Lung (tissue), 12 donors: ENCODE data around the gene TGFBR2. TPM values are rescaled to one million over a fixed set of nuclear protein-coding genes. Genes with fewer than 3 reads are reported as not detected.

Source experiments
- ATAC-seq: fragments of 200-7000 bp; cut with Tn5 transposase; one replicate; pipeline ENCODE4 v1.9.1; 2020; ENCODE audit warnings: moderate number of reproducible peaks; ENCODE audit not compliant: insufficient read depth, low FRiP score
- DNase-seq, 3 donors: peaks; one replicate each; pipeline ENCODE4 v3.0.0-alpha.2; 2013 to 2017
- H3K27ac ChIP-seq, 2 donors: one replicate each; pipeline ENCODE4 v1.5.1; 2013; ENCODE audit warnings: mild to moderate bottlenecking in 2 of 2, moderate library complexity in 2 of 2, control low read depth in 1 of 2, inconsistent platforms in 1 of 2, low read depth in 1 of 2, low read length in 1 of 2
- H3K27me3 ChIP-seq, 3 donors: one replicate each; pipeline ENCODE4 v1.5.1; 2013; ENCODE audit warnings: low read length in 2 of 3; ENCODE audit not compliant: control insufficient read depth in 3 of 3, insufficient read depth in 3 of 3
- H3K36me3 ChIP-seq, 4 donors: one replicate each; pipeline ENCODE4 v1.5.1; 2013; ENCODE audit warnings: low read length in 4 of 4, mild to moderate bottlenecking in 1 of 4, moderate library complexity in 1 of 4; ENCODE audit not compliant: control insufficient read depth in 4 of 4, insufficient read depth in 4 of 4
- H3K4me1 ChIP-seq, 5 donors: one replicate each; pipeline ENCODE4 v1.5.1; 2013; ENCODE audit warnings: low read length in 5 of 5, mild to moderate bottlenecking in 2 of 5, moderate library complexity in 1 of 5; ENCODE audit not compliant: control insufficient read depth in 5 of 5, insufficient read depth in 5 of 5
- H3K4me3 ChIP-seq: one replicate; pipeline ENCODE4 v1.5.1; 2013; ENCODE audit warnings: mild to moderate bottlenecking, control low read depth, moderate library complexity
- H3K9ac ChIP-seq, 2 donors: one replicate each; pipeline ENCODE4 v1.5.1; 2013; ENCODE audit warnings: low read length in 2 of 2, control low read depth in 1 of 2; ENCODE audit not compliant: insufficient read depth in 1 of 2
- H3K9me3 ChIP-seq, 4 donors: one replicate each; pipeline ENCODE4 v1.5.1; 2013; ENCODE audit warnings: low read length in 3 of 4, mild to moderate bottlenecking in 1 of 4, moderate library complexity in 1 of 4; ENCODE audit not compliant: control insufficient read depth in 4 of 4, insufficient read depth in 3 of 4
- WGBS, 2 donors: extraction: QIAGEN DNeasy Blood & Tissue Kit; methylation state at CpG; one replicate each; pipeline ENCODE4 v1.1.7; 2013; 5-methylcytosine and 5-hydroxymethylcytosine counted together
- polyA plus RNA-seq, 2 donors: library from polyadenylated mRNA; stranded (reverse); fragments of 200-250 nt; gene quantifications; one replicate each; pipeline ENCODE4 v1.2.1, GENCODE V29; 2013
- total RNA-seq, 2 donors: library from RNA; depleted of rRNA in 1 of 2; stranded (reverse); fragments of >200 nt in 1 of 2; gene quantifications; one replicate each; pipeline ENCODE4 v1.2.1, GENCODE V29; 2014 to 2021
- TF ChIP-seq, protein P1 (sequence below): IDR thresholded peaks from 2 replicates; pipeline ENCODE4 v1.5.1; 2012; ENCODE audit warnings: mild to moderate bottlenecking; ENCODE audit errors: control extremely low read depth, extremely low read depth
- donor health status: control.
- donor health status: control.
- donor health status: Bipolar disorder and iron deficiency.
- donor health status: healthy.
- donor health status: DM: yes; HTN: yes; CAD: no.

TGFBR2 gene
- total and polyA plus RNA-seq, 4 donors, result 31.1 to 232 (median 163) TPM

DNA sequence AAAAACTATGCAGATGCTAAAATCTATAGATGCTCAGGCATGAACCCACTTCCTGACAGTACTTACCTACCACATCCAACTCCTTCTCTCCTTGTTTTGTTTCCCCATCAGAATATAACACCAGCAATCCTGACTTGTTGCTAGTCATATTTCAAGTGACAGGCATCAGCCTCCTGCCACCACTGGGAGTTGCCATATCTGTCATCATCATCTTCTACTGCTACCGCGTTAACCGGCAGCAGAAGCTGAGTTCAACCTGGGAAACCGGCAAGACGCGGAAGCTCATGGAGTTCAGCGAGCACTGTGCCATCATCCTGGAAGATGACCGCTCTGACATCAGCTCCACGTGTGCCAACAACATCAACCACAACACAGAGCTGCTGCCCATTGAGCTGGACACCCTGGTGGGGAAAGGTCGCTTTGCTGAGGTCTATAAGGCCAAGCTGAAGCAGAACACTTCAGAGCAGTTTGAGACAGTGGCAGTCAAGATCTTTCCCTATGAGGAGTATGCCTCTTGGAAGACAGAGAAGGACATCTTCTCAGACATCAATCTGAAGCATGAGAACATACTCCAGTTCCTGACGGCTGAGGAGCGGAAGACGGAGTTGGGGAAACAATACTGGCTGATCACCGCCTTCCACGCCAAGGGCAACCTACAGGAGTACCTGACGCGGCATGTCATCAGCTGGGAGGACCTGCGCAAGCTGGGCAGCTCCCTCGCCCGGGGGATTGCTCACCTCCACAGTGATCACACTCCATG is 65.3 kb downstream of the TGFBR2 start:
- WGBS, 2 donors, result 96 to 97% methylated on average over 20 of the region's 20 CpGs
- Histone ChIP-seq H3K4me3 (no peak overlapping the region), H3K27me3 (no peaks in the 10 kb centered on the region), H3K36me3 (peaks cover 25 to 37% (median 31%) of the 10 kb centered on the region in 4 donors), H3K27ac (peak overlapping the region in 1 of 2 donors; percentile 55), H3K9me3 (peaks cover 0 to 2% (median 0%) of the 10 kb centered on the region in 4 donors), H3K9ac (no peak overlapping the region), H3K4me1 (peaks cover 0 to 18% (median 9%) of the 10 kb centered on the region in 5 donors)
- no peak for DNase-seq
- no peak for ATAC-seq
- TF ChIP-seq, protein P1, sequence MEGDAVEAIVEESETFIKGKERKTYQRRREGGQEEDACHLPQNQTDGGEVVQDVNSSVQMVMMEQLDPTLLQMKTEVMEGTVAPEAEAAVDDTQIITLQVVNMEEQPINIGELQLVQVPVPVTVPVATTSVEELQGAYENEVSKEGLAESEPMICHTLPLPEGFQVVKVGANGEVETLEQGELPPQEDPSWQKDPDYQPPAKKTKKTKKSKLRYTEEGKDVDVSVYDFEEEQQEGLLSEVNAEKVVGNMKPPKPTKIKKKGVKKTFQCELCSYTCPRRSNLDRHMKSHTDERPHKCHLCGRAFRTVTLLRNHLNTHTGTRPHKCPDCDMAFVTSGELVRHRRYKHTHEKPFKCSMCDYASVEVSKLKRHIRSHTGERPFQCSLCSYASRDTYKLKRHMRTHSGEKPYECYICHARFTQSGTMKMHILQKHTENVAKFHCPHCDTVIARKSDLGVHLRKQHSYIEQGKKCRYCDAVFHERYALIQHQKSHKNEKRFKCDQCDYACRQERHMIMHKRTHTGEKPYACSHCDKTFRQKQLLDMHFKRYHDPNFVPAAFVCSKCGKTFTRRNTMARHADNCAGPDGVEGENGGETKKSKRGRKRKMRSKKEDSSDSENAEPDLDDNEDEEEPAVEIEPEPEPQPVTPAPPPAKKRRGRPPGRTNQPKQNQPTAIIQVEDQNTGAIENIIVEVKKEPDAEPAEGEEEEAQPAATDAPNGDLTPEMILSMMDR, result no peak

DNA sequence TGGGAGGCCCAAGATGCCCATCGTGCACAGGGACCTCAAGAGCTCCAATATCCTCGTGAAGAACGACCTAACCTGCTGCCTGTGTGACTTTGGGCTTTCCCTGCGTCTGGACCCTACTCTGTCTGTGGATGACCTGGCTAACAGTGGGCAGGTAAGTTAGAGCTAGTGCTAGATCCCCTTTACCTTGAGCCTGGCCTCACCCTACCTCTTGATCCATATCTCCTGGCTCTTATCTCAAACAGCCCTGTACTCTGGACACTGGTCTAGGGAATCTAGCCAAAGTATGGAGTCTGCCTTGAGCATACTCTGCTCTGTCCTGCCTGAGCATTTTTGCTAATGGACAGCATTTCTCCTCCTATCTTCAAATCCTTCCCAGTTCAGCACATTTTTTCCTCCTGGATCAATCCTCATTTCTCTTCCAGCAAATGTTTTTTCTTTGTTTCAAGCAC is 65.9 kb downstream of the TGFBR2 start:
- DNase-seq (no peak), ATAC-seq (no peak)
- Histone ChIP-seq H3K4me3 (no peak overlapping the region), H3K27ac (peak overlapping the region; percentile 1 to 55), H3K9me3 (peaks cover 0 to 2% (median 0%) of the 10 kb centered on the region in 4 donors), H3K27me3 (no peaks in the 10 kb centered on the region), H3K36me3 (peaks cover 26 to 40% (median 31%) of the 10 kb centered on the region in 4 donors), H3K9ac (no peak overlapping the region), H3K4me1 (peaks cover 0 to 13% (median 9%) of the 10 kb centered on the region in 5 donors)
- TF ChIP-seq, protein P1, result no peak
- WGBS, 2 donors, result 96 to 97% methylated on average over 4 of the region's 4 CpGs

GRCh38 chr3:30672959-30673358 is 66.6 kb downstream of the TGFBR2 start:
- H3K27ac ChIP-seq, result peak overlapping the region; percentile 1 to 53
- H3K4me3 ChIP-seq, result no peak overlapping the region
- H3K9me3 ChIP-seq, result peaks cover 0 to 2% (median 0%) of the 10 kb centered on the region in 4 donors
- peak in 1 of 3 donors; percentile 54 for DNase-seq
- H3K27me3 ChIP-seq, result no peaks in the 10 kb centered on the region
- H3K36me3 ChIP-seq, result peaks cover 28 to 43% (median 32%) of the 10 kb centered on the region in 4 donors
- 84 to 90% methylated on average over 4 of the region's 4 CpGs for WGBS, 2 donors
- no peak overlapping the region for H3K9ac ChIP-seq
- TF ChIP-seq, protein P1, result no peak
- H3K4me1 ChIP-seq, result peaks cover 0 to 14% (median 9%) of the 10 kb centered on the region in 5 donors
- no peak for ATAC-seq
